NOMO-1 (cell line): Measurements from ENCODE around the gene DCAF5.
"Not testable (repeated sequence)": the region's sequence is repeated elsewhere in the genome, so short reads cannot be mapped to it uniquely, and the experiment has no call there.

Source experiments
- DNase-seq, 2 experiments: peaks; one replicate each; lab custom pipeline; 2025; ENCODE audit not compliant: unreplicated experiment in 2 of 2; lab: John Stamatoyannopoulos, UW

DCAF5 gene

GRCh38 chr14:69044296-69044695 is 108.6 kb downstream of the DCAF5 start:
- no peak for DNase-seq

GRCh38 chr14:69043596-69044260 is 109.2 kb downstream of the DCAF5 start:
- DNase-seq: peak; percentile 61 to 83

GRCh38 chr14:69042787-69043444 is 110.0 kb downstream of the DCAF5 start:
- DNase-seq: peak; percentile 91 to 92

- DNase-seq: no peak
These were observed 110.6 kb downstream of the DCAF5 start for GRCh38 chr14:69042299-69042698.

- no peak for DNase-seq
These were observed 111.1 kb downstream of the DCAF5 start for GRCh38 chr14:69041783-69042182.

- peak; percentile 39 to 69 for DNase-seq
These were observed 112.6 kb downstream of the DCAF5 start for GRCh38 chr14:69040353-69040752.

- no peak for DNase-seq
These were observed 113.7 kb downstream of the DCAF5 start for GRCh38 chr14:69039288-69039628.

GRCh38 chr14:69038455-69039287 is 114.2 kb downstream of the DCAF5 start:
- DNase-seq: no peak

- DNase-seq: no peak
These were observed 115.0 kb downstream of the DCAF5 start for GRCh38 chr14:69037790-69038454.

GRCh38 chr14:69036757-69037506 is 116.0 kb downstream of the DCAF5 start:
- DNase-seq: no peak

GRCh38 chr14:69034612-69035262 is 118.2 kb downstream of the DCAF5 start:
- no peak for DNase-seq

- no peak for DNase-seq
These were observed 125.5 kb downstream of the DCAF5 start for GRCh38 chr14:69027242-69027913.

- no peak for DNase-seq
These were observed 129.9 kb downstream of the DCAF5 start for GRCh38 chr14:69023035-69023434.

GRCh38 chr14:69022093-69022492 is 130.8 kb downstream of the DCAF5 start:
- DNase-seq: not testable (repeated sequence)

GRCh38 chr14:69017706-69018105 is 135.2 kb downstream of the DCAF5 start:
- no peak for DNase-seq

- no peak for DNase-seq
These were observed 138.1 kb downstream of the DCAF5 start for GRCh38 chr14:69014829-69015259.

- DNase-seq: peak; percentile 93 to 99
These were observed 138.8 kb downstream of the DCAF5 start for GRCh38 chr14:69013943-69014782.

GRCh38 chr14:69012256-69012953 is 140.5 kb downstream of the DCAF5 start:
- DNase-seq: peak; percentile 18 to 28
